ENCODE data around the gene NOXA1.

- TF ChIP-seq ZNF48 (tag by site-specific recombination; IDR thresholded peaks at IDR 0.05) (no peak), ZNF626 (tag by site-specific recombination; IDR thresholded peaks at IDR 0.05) (no peak), YY2 (tag by site-specific recombination; IDR thresholded peaks at IDR 0.05) (no peak), ZNF629 (tag by site-specific recombination; IDR thresholded peaks at IDR 0.05) (no peak)
- TF ChIP-seq, protein P1, sequence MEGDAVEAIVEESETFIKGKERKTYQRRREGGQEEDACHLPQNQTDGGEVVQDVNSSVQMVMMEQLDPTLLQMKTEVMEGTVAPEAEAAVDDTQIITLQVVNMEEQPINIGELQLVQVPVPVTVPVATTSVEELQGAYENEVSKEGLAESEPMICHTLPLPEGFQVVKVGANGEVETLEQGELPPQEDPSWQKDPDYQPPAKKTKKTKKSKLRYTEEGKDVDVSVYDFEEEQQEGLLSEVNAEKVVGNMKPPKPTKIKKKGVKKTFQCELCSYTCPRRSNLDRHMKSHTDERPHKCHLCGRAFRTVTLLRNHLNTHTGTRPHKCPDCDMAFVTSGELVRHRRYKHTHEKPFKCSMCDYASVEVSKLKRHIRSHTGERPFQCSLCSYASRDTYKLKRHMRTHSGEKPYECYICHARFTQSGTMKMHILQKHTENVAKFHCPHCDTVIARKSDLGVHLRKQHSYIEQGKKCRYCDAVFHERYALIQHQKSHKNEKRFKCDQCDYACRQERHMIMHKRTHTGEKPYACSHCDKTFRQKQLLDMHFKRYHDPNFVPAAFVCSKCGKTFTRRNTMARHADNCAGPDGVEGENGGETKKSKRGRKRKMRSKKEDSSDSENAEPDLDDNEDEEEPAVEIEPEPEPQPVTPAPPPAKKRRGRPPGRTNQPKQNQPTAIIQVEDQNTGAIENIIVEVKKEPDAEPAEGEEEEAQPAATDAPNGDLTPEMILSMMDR (tag by site-specific recombination; IDR thresholded peaks at IDR 0.05) = no peak
These were observed 56.0 kb downstream of the NOXA1 start for GRCh38 chr9:137478962-137479861.

All from HEK293 (cell line).